ENCODE results near the gene GYPA. TPM values are rescaled to one million over a fixed set of nuclear protein-coding genes. Genes with fewer than 3 reads are reported as not detected.
"Not testable (repeated sequence)": the region's sequence is repeated elsewhere in the genome, so short reads cannot be mapped to it uniquely, and the experiment has no call there.

Gene GYPA
- total RNA-seq: not detected
- not detected for polyA plus RNA-seq

- H3K9me3 ChIP-seq (ENCODE audit: low read length); H3K36me3 ChIP-seq (ENCODE audit: insufficient read depth, low read length); H3K4me3 ChIP-seq (ENCODE audit: low read length); H3K27ac Mint-ChIP-seq; H3K27ac ChIP-seq (ENCODE audit: low read depth, low read length); H3K4me3 Mint-ChIP-seq; H3K4me1 Mint-ChIP-seq; DNase-seq; H3K36me3 Mint-ChIP-seq; H3K27me3 Mint-ChIP-seq; POLR2A ChIA-PET; H3K9me3 Mint-ChIP-seq; CTCF ChIA-PET; H3K4me1 ChIP-seq (ENCODE audit: insufficient read depth, low read length); H3K27me3 ChIP-seq (ENCODE audit: insufficient read depth, low read length, poor library complexity, severe bottlenecking): not testable (repeated sequence)
Observed at GRCh38 chr4:144140594-144141295, at the start of gene GYPA. Gene GYPA (minus strand): TSS chr4:144140718. CDS start chr4:144140635, 83 bp downstream.

- Mint-ChIP-seq H3K4me3 (no peak overlapping the region), H3K27ac (no peak overlapping the region), H3K4me1 (no peaks in the 10 kb centered on the region), H3K27me3 (peaks cover 0 to 13% of the 10 kb centered on the region in 2 donors), H3K9me3 (peaks cover 0 to 3% (median 0%) of the 10 kb centered on the region in 5 donors), H3K36me3 (no peaks in the 10 kb centered on the region)
- Histone ChIP-seq H3K27ac (ENCODE audit: low read depth, low read length) (no peak overlapping the region), H3K4me3 (ENCODE audit: low read length) (no peak overlapping the region), H3K9me3 (ENCODE audit: low read length) (no peaks in the 10 kb centered on the region), H3K36me3 (ENCODE audit: insufficient read depth, low read length) (no peaks in the 10 kb centered on the region), H3K4me1 (ENCODE audit: insufficient read depth, low read length) (no peaks in the 10 kb centered on the region), H3K27me3 (ENCODE audit: insufficient read depth, low read length, poor library complexity, severe bottlenecking) (no peaks in the 10 kb centered on the region)
- POLR2A ChIA-PET: no interaction called here
- no peak for DNase-seq
- CTCF ChIA-PET: no interaction called here
Observed at GRCh38 chr4:144190009-144190408, 49.5 kb upstream of the GYPA start.

GRCh38 chr4:144189121-144189520 lies 48.6 kb upstream of the GYPA start:
- no peaks in the 10 kb centered on the region for H3K4me1 ChIP-seq (ENCODE audit: insufficient read depth, low read length)
- no peaks in the 10 kb centered on the region for H3K27me3 ChIP-seq (ENCODE audit: insufficient read depth, low read length, poor library complexity, severe bottlenecking)
- DNase-seq: no peak
- Mint-ChIP-seq H3K4me3 (no peak overlapping the region), H3K4me1 (no peaks in the 10 kb centered on the region), H3K36me3 (no peaks in the 10 kb centered on the region), H3K27me3 (peaks cover 0 to 13% of the 10 kb centered on the region in 2 donors), H3K27ac (no peak overlapping the region), H3K9me3 (no peaks in the 10 kb centered on the region)
- CTCF ChIA-PET: no interaction called here
- no peak overlapping the region for H3K27ac ChIP-seq (ENCODE audit: low read depth, low read length)
- H3K4me3 ChIP-seq (ENCODE audit: low read length): no peak overlapping the region
- H3K9me3 ChIP-seq (ENCODE audit: low read length): no peaks in the 10 kb centered on the region
- POLR2A ChIA-PET: no interaction called here
- no peaks in the 10 kb centered on the region for H3K36me3 ChIP-seq (ENCODE audit: insufficient read depth, low read length)

GRCh38 chr4:144185086-144185485 lies 44.6 kb upstream of the GYPA start:
- H3K27me3 ChIP-seq (ENCODE audit: insufficient read depth, low read length, poor library complexity, severe bottlenecking): no peaks in the 10 kb centered on the region
- H3K4me1 ChIP-seq (ENCODE audit: insufficient read depth, low read length): no peaks in the 10 kb centered on the region
- Mint-ChIP-seq H3K9me3 (no peaks in the 10 kb centered on the region), H3K27ac (no peak overlapping the region), H3K4me1 (no peaks in the 10 kb centered on the region), H3K36me3 (no peaks in the 10 kb centered on the region), H3K4me3 (no peak overlapping the region), H3K27me3 (peaks cover 0 to 4% of the 10 kb centered on the region in 2 donors)
- H3K27ac ChIP-seq (ENCODE audit: low read depth, low read length): no peak overlapping the region
- no peaks in the 10 kb centered on the region for H3K36me3 ChIP-seq (ENCODE audit: insufficient read depth, low read length)
- H3K9me3 ChIP-seq (ENCODE audit: low read length): no peaks in the 10 kb centered on the region
- CTCF ChIA-PET: no interaction called here
- no peak for DNase-seq
- no peak overlapping the region for H3K4me3 ChIP-seq (ENCODE audit: low read length)
- POLR2A ChIA-PET: no interaction called here

GRCh38 chr4:144183165-144183564 lies 42.6 kb upstream of the GYPA start:
- ChIA-PET POLR2A (no interaction called here), CTCF (no interaction called here)
- H3K27ac ChIP-seq (ENCODE audit: low read depth, low read length): no peak overlapping the region
- Mint-ChIP-seq H3K4me1 (no peaks in the 10 kb centered on the region), H3K4me3 (no peak overlapping the region), H3K27me3 (peaks cover 0 to 3% of the 10 kb centered on the region in 2 donors), H3K27ac (no peak overlapping the region), H3K36me3 (no peaks in the 10 kb centered on the region), H3K9me3 (no peaks in the 10 kb centered on the region)
- no peak overlapping the region for H3K4me3 ChIP-seq (ENCODE audit: low read length)
- H3K9me3 ChIP-seq (ENCODE audit: low read length): no peaks in the 10 kb centered on the region
- no peaks in the 10 kb centered on the region for H3K27me3 ChIP-seq (ENCODE audit: insufficient read depth, low read length, poor library complexity, severe bottlenecking)
- no peak for DNase-seq
- no peaks in the 10 kb centered on the region for H3K36me3 ChIP-seq (ENCODE audit: insufficient read depth, low read length)
- no peaks in the 10 kb centered on the region for H3K4me1 ChIP-seq (ENCODE audit: insufficient read depth, low read length)

GRCh38 chr4:144181391-144181790 lies 40.9 kb upstream of the GYPA start:
- H3K36me3 Mint-ChIP-seq: no peaks in the 10 kb centered on the region
- H3K27me3 Mint-ChIP-seq: peaks cover 0 to 3% of the 10 kb centered on the region in 2 donors
- no peak overlapping the region for H3K27ac ChIP-seq (ENCODE audit: low read depth, low read length)
- no peak overlapping the region for H3K4me3 ChIP-seq (ENCODE audit: low read length)
- ChIA-PET POLR2A (no interaction called here), CTCF (no interaction called here)
- H3K4me3 Mint-ChIP-seq: no peak overlapping the region
- no peak for DNase-seq
- no peaks in the 10 kb centered on the region for H3K9me3 ChIP-seq (ENCODE audit: low read length)
- no peaks in the 10 kb centered on the region for H3K4me1 Mint-ChIP-seq
- no peaks in the 10 kb centered on the region for H3K4me1 ChIP-seq (ENCODE audit: insufficient read depth, low read length)
- H3K9me3 Mint-ChIP-seq: no peaks in the 10 kb centered on the region
- no peaks in the 10 kb centered on the region for H3K27me3 ChIP-seq (ENCODE audit: insufficient read depth, low read length, poor library complexity, severe bottlenecking)
- H3K27ac Mint-ChIP-seq: no peak overlapping the region
- no peaks in the 10 kb centered on the region for H3K36me3 ChIP-seq (ENCODE audit: insufficient read depth, low read length)

GRCh38 chr4:144179152-144179739 lies 38.7 kb upstream of the GYPA start:
- Mint-ChIP-seq H3K27me3 (no peaks in the 10 kb centered on the region), H3K27ac (no peak overlapping the region), H3K4me3 (no peak overlapping the region), H3K9me3 (no peaks in the 10 kb centered on the region), H3K36me3 (no peaks in the 10 kb centered on the region), H3K4me1 (peaks cover 0 to 4% (median 2%) of the 10 kb centered on the region in 3 donors)
- H3K27ac ChIP-seq (ENCODE audit: low read depth, low read length): no peak overlapping the region
- H3K4me1 ChIP-seq (ENCODE audit: insufficient read depth, low read length): no peaks in the 10 kb centered on the region
- H3K36me3 ChIP-seq (ENCODE audit: insufficient read depth, low read length): no peaks in the 10 kb centered on the region
- POLR2A ChIA-PET: no interaction called here
- no peaks in the 10 kb centered on the region for H3K9me3 ChIP-seq (ENCODE audit: low read length)
- CTCF ChIA-PET: interaction anchor here (0.8 kb wide), 1 partner anchor 8 kb away, joined by 3 read pairs; no protein-coding TSS in a partner anchor
- H3K4me3 ChIP-seq (ENCODE audit: low read length): no peak overlapping the region
- no peaks in the 10 kb centered on the region for H3K27me3 ChIP-seq (ENCODE audit: insufficient read depth, low read length, poor library complexity, severe bottlenecking)
- DNase-seq: no peak

GRCh38 chr4:144178414-144178813 lies 37.9 kb upstream of the GYPA start:
- no peaks in the 10 kb centered on the region for H3K9me3 Mint-ChIP-seq
- no peak for DNase-seq
- no peaks in the 10 kb centered on the region for H3K27me3 Mint-ChIP-seq
- Histone ChIP-seq H3K4me3 (ENCODE audit: low read length) (no peak overlapping the region), H3K36me3 (ENCODE audit: insufficient read depth, low read length) (no peaks in the 10 kb centered on the region), H3K27ac (ENCODE audit: low read depth, low read length) (no peak overlapping the region), H3K27me3 (ENCODE audit: insufficient read depth, low read length, poor library complexity, severe bottlenecking) (no peaks in the 10 kb centered on the region), H3K4me1 (ENCODE audit: insufficient read depth, low read length) (no peaks in the 10 kb centered on the region), H3K9me3 (ENCODE audit: low read length) (no peaks in the 10 kb centered on the region)
- ChIA-PET CTCF (interaction anchor here (0.8 kb wide), 1 partner anchor 9 kb away, joined by 3 read pairs; no protein-coding TSS in a partner anchor), POLR2A (no interaction called here)
- H3K36me3 Mint-ChIP-seq: no peaks in the 10 kb centered on the region
- no peak overlapping the region for H3K27ac Mint-ChIP-seq
- peaks cover 0 to 4% (median 2%) of the 10 kb centered on the region in 3 donors for H3K4me1 Mint-ChIP-seq
- H3K4me3 Mint-ChIP-seq: no peak overlapping the region
